Epithelial cell of proximal tubule (primary cell): ENCODE data around the gene THSD7A. TPM values are rescaled to one million over a fixed set of nuclear protein-coding genes. Genes with fewer than 3 reads are reported as not detected.

Source experiments
- DNase-seq: peaks from one replicate; pipeline ENCODE4 v3.0.0-alpha.2; 2011; ENCODE audit warnings: low read depth
- H3K4me3 ChIP-seq: 2 replicates; pipeline ENCODE4 v1.5.1; 2011; ENCODE audit warnings: low read depth, mild to moderate bottlenecking, low read length
- CTCF ChIP-seq: conservative IDR thresholded peaks from 2 replicates; pipeline ENCODE4 v1.5.1; 2012; ENCODE audit warnings: low read depth, mild to moderate bottlenecking, low read length
- total RNA-seq: library from RNA; depleted of rRNA; stranded (reverse); fragments of >200 nt; gene quantifications from 2 replicates; pipeline ENCODE4 v1.2.3, GENCODE V29; 2015

THSD7A gene
- total RNA-seq, 1 donor from 2014 or later, result 2.0 TPM

DNA sequence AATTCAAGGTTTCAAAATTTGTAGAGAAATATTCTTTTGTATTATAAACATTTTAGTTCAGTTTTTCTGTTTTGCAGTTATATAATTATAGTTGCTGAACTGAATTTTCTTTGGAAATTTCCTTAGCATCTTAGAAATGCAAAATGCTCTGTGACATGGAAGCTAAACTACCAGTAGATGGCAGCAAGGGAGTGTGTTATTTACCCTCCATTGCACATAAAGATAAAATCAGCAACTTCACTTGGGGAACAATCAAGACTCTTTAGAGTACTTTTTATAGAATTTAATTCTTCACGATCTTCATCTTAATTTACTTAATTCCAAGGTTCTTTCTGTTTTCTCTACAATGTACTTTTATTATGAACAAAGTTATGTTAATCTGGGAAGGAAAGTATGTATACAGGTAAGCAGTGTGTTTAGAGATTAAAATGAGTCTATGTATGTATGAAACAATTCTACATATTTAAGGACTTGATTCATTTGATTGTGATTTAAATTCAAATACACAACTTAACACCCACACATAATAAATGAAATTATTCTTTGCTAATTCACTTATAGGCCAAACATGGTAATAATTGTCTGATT, 404.2 kb downstream of the THSD7A start:
- DNase-seq, result peak; percentile 33
- peak; percentile 90 for TF ChIP-seq CTCF
- no peak overlapping the region for H3K4me3 ChIP-seq

DNA sequence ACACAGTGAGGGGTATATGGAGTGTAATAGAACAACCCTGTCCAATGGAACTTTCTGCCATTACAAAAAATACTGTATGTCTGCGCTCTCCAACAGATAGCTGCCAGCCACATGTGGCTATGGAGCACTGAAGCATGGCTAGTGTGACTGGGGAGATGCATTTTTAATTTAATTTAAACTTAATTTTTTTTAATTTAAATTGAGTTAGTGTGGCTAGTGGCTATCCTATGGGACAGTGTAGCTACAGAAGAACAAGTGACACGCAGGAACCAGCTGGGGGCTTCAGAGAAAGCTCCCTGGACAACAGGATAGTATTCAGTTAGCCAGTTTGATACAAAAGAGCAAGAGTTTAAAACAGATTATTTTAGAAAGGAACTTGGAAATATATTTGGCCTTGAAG, 408.0 kb downstream of the THSD7A start:
- DNase-seq, result no peak
- no peak overlapping the region for H3K4me3 ChIP-seq
- TF ChIP-seq CTCF, result no peak

GRCh38 chr7:11420049-11420448, 411.9 kb downstream of the THSD7A start:
- no peak for TF ChIP-seq CTCF
- no peak for DNase-seq
- H3K4me3 ChIP-seq, result no peak overlapping the region

GRCh38 chr7:11416641-11417458, 415.1 kb downstream of the THSD7A start:
- H3K4me3 ChIP-seq, result no peak overlapping the region
- no peak for DNase-seq
- TF ChIP-seq CTCF, result no peak

- TF ChIP-seq CTCF, result no peak
- no peak for DNase-seq
Measured at GRCh38 chr7:11415101-11415500, 416.9 kb downstream of the THSD7A start.

DNA sequence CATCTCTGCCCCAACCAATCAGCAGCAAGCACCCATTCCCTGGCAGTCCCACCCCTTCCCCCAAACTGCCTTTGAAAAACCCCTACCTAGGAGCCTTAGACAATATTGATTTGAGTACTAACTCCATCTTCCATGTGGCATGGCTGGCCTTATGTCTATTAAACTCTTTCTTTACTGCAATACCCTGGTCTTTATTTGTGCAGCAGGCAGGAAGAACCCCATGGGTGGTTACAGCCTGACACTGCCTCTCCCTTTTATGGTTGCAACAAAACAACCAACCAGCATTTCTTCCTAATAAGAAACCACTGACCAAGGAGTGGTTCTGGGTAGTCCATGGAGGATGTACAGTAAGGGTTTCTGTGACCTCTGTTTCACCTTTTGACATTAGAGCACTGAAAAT, 418.1 kb downstream of the THSD7A start:
- no peak for DNase-seq
- H3K4me3 ChIP-seq, result no peak overlapping the region
- TF ChIP-seq CTCF, result no peak

More at GRCh38 chr7:11415101-11415500, 416.9 kb downstream of the THSD7A start:
- no peak overlapping the region for H3K4me3 ChIP-seq
